WERI-Rb-1 (cell line): ENCODE measurements around the gene TAX1BP3.

Source experiments
- DNase-seq: peaks from one replicate; pipeline ENCODE4 v3.0.0-alpha.2; 2020
- H3K27ac ChIP-seq: fragments of 250-450 bp; sonication (Bioruptor Pico); 2 replicates; pipeline ENCODE4 v1.5.1; 2020; ENCODE audit warnings: mild to moderate bottlenecking, moderate library complexity
- H3K27me3 ChIP-seq: fragments of 250-450 bp; sonication (Bioruptor Pico); 2 replicates; pipeline ENCODE4 v1.5.1; 2021; ENCODE audit warnings: mild to moderate bottlenecking, low read depth, moderate library complexity; ENCODE audit not compliant: insufficient read depth, severe bottlenecking
- H3K36me3 ChIP-seq: fragments of 250-450 bp; sonication (Bioruptor Pico); 2 replicates; pipeline ENCODE4 v1.5.1; 2020; ENCODE audit warnings: mild to moderate bottlenecking, moderate library complexity
- H3K4me3 ChIP-seq: 2 replicates; pipeline ENCODE4 v1.5.1; 2011; ENCODE audit warnings: low read depth, mild to moderate bottlenecking, control low read depth, low read length
- H3K9me3 ChIP-seq: fragments of 250-450 bp; sonication (Bioruptor Pico); 2 replicates; pipeline ENCODE4 v1.5.1; 2021; ENCODE audit warnings: mild to moderate bottlenecking, moderate library complexity; ENCODE audit not compliant: severe bottlenecking
- CTCF ChIP-seq: IDR thresholded peaks from 2 replicates; pipeline ENCODE4 v1.5.1; 2011; ENCODE audit warnings: low read depth, mild to moderate bottlenecking, control low read depth, inconsistent platforms, low read length

TAX1BP3 gene

GRCh38 chr17:3660311-3660891 lies 8.0 kb downstream of the TAX1BP3 start:
- H3K9me3 ChIP-seq: no peaks in the 10 kb centered on the region
- H3K27me3 ChIP-seq: no peaks in the 10 kb centered on the region
- no peak for TF ChIP-seq CTCF
- H3K4me3 ChIP-seq: no peak overlapping the region
- H3K27ac ChIP-seq: no peak overlapping the region
- DNase-seq: no peak
- H3K36me3 ChIP-seq: peaks cover 34% of the 10 kb centered on the region

- H3K9me3 ChIP-seq: no peaks in the 10 kb centered on the region
- DNase-seq: no peak
- no peak overlapping the region for H3K4me3 ChIP-seq
- peaks cover 33% of the 10 kb centered on the region for H3K36me3 ChIP-seq
- H3K27ac ChIP-seq: no peak overlapping the region
- no peak for TF ChIP-seq CTCF
- H3K27me3 ChIP-seq: no peaks in the 10 kb centered on the region
Measured at GRCh38 chr17:3659541-3660111, 8.8 kb downstream of the TAX1BP3 start.

GRCh38 chr17:3658784-3659449 lies 9.5 kb downstream of the TAX1BP3 start:
- DNase-seq: no peak
- Histone ChIP-seq H3K27ac (no peak overlapping the region), H3K9me3 (no peaks in the 10 kb centered on the region), H3K4me3 (no peak overlapping the region), H3K27me3 (no peaks in the 10 kb centered on the region), H3K36me3 (peaks cover 27% of the 10 kb centered on the region)
- no peak for TF ChIP-seq CTCF

GRCh38 chr17:3657874-3658783 lies 10.2 kb downstream of the TAX1BP3 start:
- Histone ChIP-seq H3K9me3 (no peaks in the 10 kb centered on the region), H3K27ac (no peak overlapping the region), H3K27me3 (no peaks in the 10 kb centered on the region), H3K36me3 (peaks cover 27% of the 10 kb centered on the region), H3K4me3 (no peak overlapping the region)
- TF ChIP-seq CTCF: no peak
- DNase-seq: no peak

GRCh38 chr17:3657588-3657869 lies 10.8 kb downstream of the TAX1BP3 start:
- H3K36me3 ChIP-seq: peaks cover 27% of the 10 kb centered on the region
- no peak for TF ChIP-seq CTCF
- no peak overlapping the region for H3K4me3 ChIP-seq
- H3K27ac ChIP-seq: no peak overlapping the region
- DNase-seq: no peak
- no peaks in the 10 kb centered on the region for H3K27me3 ChIP-seq
- H3K9me3 ChIP-seq: no peaks in the 10 kb centered on the region
